Omental fat pad (tissue), 4 donors: ENCODE measurements around the gene CCDC61. TPM values are rescaled to one million over a fixed set of nuclear protein-coding genes. Genes with fewer than 3 reads are reported as not detected.
A peak's percentile ranks its signal among the peaks of the same experiment; 100 is the strongest.

Experiments
- ATAC-seq: fragments of 150-250 bp; one replicate; pipeline ENCODE4 v1.9.1; 2016; ENCODE audit warnings: mild to moderate bottlenecking, moderate library complexity; ENCODE audit not compliant: low FRiP score
- DNase-seq: peaks from one replicate; pipeline ENCODE4 v3.0.0-alpha.2; 2019; ENCODE audit warnings: low spot score
- CTCF ChIP-seq, 3 donors: fragments of 450-650 bp; IDR thresholded peaks; one replicate each; pipeline ENCODE4 v1.5.1; 2016 to 2017; ENCODE audit warnings: antibody characterized with exemption in 3 of 3, mild to moderate bottlenecking in 3 of 3, moderate library complexity in 2 of 3
- total RNA-seq, 4 donors: library from RNA; depleted of rRNA; stranded (reverse); fragments of >200 nt; gene quantifications; one replicate each; pipeline ENCODE4 v1.1.0, GENCODE V29; 2016

CCDC61 gene
- total RNA-seq, 4 donors from 2014 or later = 3.6 to 10.4 (median 6.1) TPM

GRCh38 chr19:46020819-46021125 is 25.5 kb downstream of the CCDC61 start:
- DNase-seq (no peak), ATAC-seq (no peak)
- TF ChIP-seq CTCF (IDR thresholded peaks at IDR 0.05) = no peak

- no peak for DNase-seq
- no peak for ATAC-seq
- TF ChIP-seq CTCF (IDR thresholded peaks at IDR 0.05) = no peak
Measured at GRCh38 chr19:46021531-46022041, 26.3 kb downstream of the CCDC61 start.

- DNase-seq (no peak), ATAC-seq (no peak)
- TF ChIP-seq CTCF (IDR thresholded peaks at IDR 0.05) = no peak
Measured at GRCh38 chr19:46022061-46022430, 26.8 kb downstream of the CCDC61 start.

GRCh38 chr19:46022431-46023310 is 27.4 kb downstream of the CCDC61 start, which contains the start of gene PGLYRP1:
TSS of gene PGLYRP1 (minus strand) at chr19:46023053. CDS start at chr19:46023021, 32 bp downstream.
- no peak for TF ChIP-seq CTCF (IDR thresholded peaks at IDR 0.05)
- DNase-seq = no peak
- peak; percentile 27 for ATAC-seq

GRCh38 chr19:46023311-46023779 is 28.1 kb downstream of the CCDC61 start:
- no peak for TF ChIP-seq CTCF (IDR thresholded peaks at IDR 0.05)
- ATAC-seq (no peak), DNase-seq (no peak)

- ATAC-seq = no peak
- no peak for DNase-seq
- no peak for TF ChIP-seq CTCF (IDR thresholded peaks at IDR 0.05)
Measured at GRCh38 chr19:46025835-46026234, 30.6 kb downstream of the CCDC61 start.
